Mesenchymal stem cell (in vitro differentiated cells and primary cell): ENCODE results near the gene DLGAP1.
"Not testable (repeated sequence)": the region's sequence is repeated elsewhere in the genome, so short reads cannot be mapped to it uniquely, and the experiment has no call there.

Experiments
- DNase-seq: peaks from one replicate; pipeline ENCODE4 v3.0.0-alpha.2; 2013
- H2AFZ ChIP-seq: one replicate; pipeline ENCODE4 v1.6.1; 2013; ENCODE audit warnings: low read depth, mild to moderate bottlenecking, control low read depth, inconsistent platforms, low read length, moderate library complexity
- H2AK5ac ChIP-seq: 2 replicates; pipeline ENCODE4 v1.6.1; 2013; ENCODE audit warnings: low read length, moderate library complexity, mild to moderate bottlenecking, inconsistent platforms; ENCODE audit not compliant: severe bottlenecking
- H2BK120ac ChIP-seq: one replicate; pipeline ENCODE4 v1.6.1; 2013; ENCODE audit warnings: low read depth, mild to moderate bottlenecking, inconsistent platforms, low read length, moderate library complexity
- H2BK12ac ChIP-seq, 2 experiments: one replicate each; pipeline ENCODE4 v1.6.1; 2013; ENCODE audit warnings: inconsistent platforms in 2 of 2, low read length in 2 of 2, mild to moderate bottlenecking in 2 of 2, moderate library complexity in 2 of 2, control low read depth in 1 of 2
- H2BK15ac ChIP-seq: one replicate; pipeline ENCODE4 v1.6.1; 2013; ENCODE audit warnings: mild to moderate bottlenecking, low read depth, inconsistent platforms; ENCODE audit not compliant: poor library complexity, severe bottlenecking
- H2BK5ac ChIP-seq: 2 replicates; pipeline ENCODE4 v1.6.1; 2013; ENCODE audit warnings: low read depth, mild to moderate bottlenecking, low read length, control low read depth, inconsistent platforms; ENCODE audit not compliant: poor library complexity, severe bottlenecking
- H3K14ac ChIP-seq, 2 experiments: one replicate each; pipeline ENCODE4 v1.6.1; 2013; ENCODE audit warnings: inconsistent platforms in 2 of 2, low read length in 2 of 2, control low read depth in 1 of 2, mild to moderate bottlenecking in 1 of 2, moderate library complexity in 1 of 2
- H3K18ac ChIP-seq, 2 experiments: one replicate each; pipeline ENCODE4 v1.6.1; 2013; ENCODE audit warnings: inconsistent platforms in 2 of 2, low read length in 2 of 2, control low read depth in 1 of 2, low read depth in 1 of 2, mild to moderate bottlenecking in 1 of 2
- H3K23ac ChIP-seq, 2 experiments: one replicate each; pipeline ENCODE4 v1.6.1; 2013; ENCODE audit warnings: inconsistent platforms in 2 of 2, low read length in 2 of 2, mild to moderate bottlenecking in 2 of 2, moderate library complexity in 2 of 2, control low read depth in 1 of 2
- H3K27ac ChIP-seq: 2 replicates; pipeline ENCODE4 v1.5.1; 2013; ENCODE audit warnings: mild to moderate bottlenecking, moderate library complexity, low read length, control low read depth, inconsistent platforms; ENCODE audit not compliant: poor library complexity, severe bottlenecking
- H3K27me3 ChIP-seq, 2 experiments: 2 replicates each; pipeline versions ENCODE4 v1.6.1 to v1.7.0; 2013; ENCODE audit warnings: low read length in 2 of 2, mild to moderate bottlenecking in 2 of 2, moderate library complexity in 2 of 2, control low read depth in 1 of 2, inconsistent platforms in 1 of 2; ENCODE audit not compliant: control insufficient read depth in 1 of 2, insufficient read depth in 1 of 2
- H3K36me3 ChIP-seq, 2 experiments: 2 replicates each; pipeline versions ENCODE4 v1.6.1 to v1.7.0; 2013; ENCODE audit warnings: low read length in 2 of 2, control low read depth in 1 of 2, inconsistent platforms in 1 of 2, low read depth in 1 of 2, mild to moderate bottlenecking in 1 of 2; ENCODE audit not compliant: insufficient read depth in 2 of 2, control insufficient read depth in 1 of 2
- H3K4ac ChIP-seq, 2 experiments: one replicate each; pipeline ENCODE4 v1.6.1; 2013; ENCODE audit warnings: inconsistent platforms in 2 of 2, low read length in 2 of 2, mild to moderate bottlenecking in 2 of 2, moderate library complexity in 2 of 2, control low read depth in 1 of 2, low read depth in 1 of 2
- H3K4me1 ChIP-seq: 2 replicates; pipeline ENCODE4 v1.6.1; 2013; ENCODE audit warnings: low read depth, low read length, control low read depth; ENCODE audit not compliant: control insufficient read depth, insufficient read depth
- H3K4me2 ChIP-seq: 2 replicates; pipeline ENCODE4 v1.6.1; 2013; ENCODE audit warnings: low read length, mild to moderate bottlenecking, inconsistent platforms; ENCODE audit not compliant: poor library complexity, severe bottlenecking
- H3K4me3 ChIP-seq, 2 experiments: 2 replicates each; pipeline versions ENCODE4 v1.5.1 to v1.7.0; 2013; ENCODE audit warnings: low read length in 2 of 2, mild to moderate bottlenecking in 2 of 2, control low read depth in 1 of 2, low read depth in 1 of 2; ENCODE audit not compliant: insufficient read depth in 1 of 2
- H3K79me1 ChIP-seq: replicated peaks from 2 replicates; pipeline ENCODE4 v1.6.1; 2013; ENCODE audit warnings: mild to moderate bottlenecking, control low read depth, low read length, inconsistent platforms; ENCODE audit not compliant: poor library complexity, severe bottlenecking
- H3K9ac ChIP-seq: 2 replicates; pipeline ENCODE4 v1.7.0; 2013; ENCODE audit warnings: mild to moderate bottlenecking, low read length, moderate library complexity
- H3K9me3 ChIP-seq: 2 replicates; pipeline ENCODE4 v1.7.0; 2013; ENCODE audit warnings: mild to moderate bottlenecking, low read length; ENCODE audit not compliant: control insufficient read depth
- H4K8ac ChIP-seq: one replicate; pipeline ENCODE4 v1.6.1; 2013; ENCODE audit warnings: inconsistent platforms, mild to moderate bottlenecking, low read length, moderate library complexity
- H4K91ac ChIP-seq: one replicate; pipeline ENCODE4 v1.6.1; 2013; ENCODE audit warnings: mild to moderate bottlenecking, low read length, inconsistent platforms
- WGBS: methylation state at CpG from one replicate; pipeline ENCODE4 v1.1.7; 2013; ENCODE audit warnings: mixed read lengths; 5-methylcytosine and 5-hydroxymethylcytosine counted together

The DLGAP1 gene

GRCh38 chr18:3581890-3582289 is 873.2 kb downstream of the DLGAP1 start:
- WGBS, result 92% methylated on average over 13 of the region's 13 CpGs
- Histone ChIP-seq H4K91ac (peak overlapping the region; percentile 9), H2BK12ac (peak overlapping the region in 1 of 2 experiments; percentile 27), H3K79me1 (no peaks in the 10 kb centered on the region), H2AK5ac (no peak overlapping the region), H3K36me3 (peaks cover 0 to 3% of the 10 kb centered on the region in 2 experiments), H2AFZ (no peak overlapping the region), H3K23ac (no peak overlapping the region), H4K8ac (no peak overlapping the region), H3K18ac (no peak overlapping the region), H3K27ac (no peak overlapping the region), H3K9me3 (no peaks in the 10 kb centered on the region), H2BK120ac (no peak overlapping the region), H3K14ac (no peak overlapping the region), H2BK15ac (no peak overlapping the region), H3K4ac (no peak overlapping the region), H3K9ac (no peak overlapping the region), H3K4me3 (no peak overlapping the region), H3K4me2 (no peak overlapping the region), H3K4me1 (peaks cover 9% of the 10 kb centered on the region), H2BK5ac (no peak overlapping the region), H3K27me3 (no peaks in the 10 kb centered on the region)
- no peak for DNase-seq

GRCh38 chr18:3580523-3581025 is 874.5 kb downstream of the DLGAP1 start:
- not testable (repeated sequence) for H3K36me3 ChIP-seq, H3K79me1 ChIP-seq, H2BK5ac ChIP-seq, H3K4me3 ChIP-seq, H3K14ac ChIP-seq, H3K27ac ChIP-seq, H4K8ac ChIP-seq, H4K91ac ChIP-seq, H2BK120ac ChIP-seq, H3K4me1 ChIP-seq, H3K18ac ChIP-seq, H2AK5ac ChIP-seq, DNase-seq, H2BK15ac ChIP-seq, H3K4me2 ChIP-seq, H3K9me3 ChIP-seq, H3K23ac ChIP-seq, H3K27me3 ChIP-seq, H3K4ac ChIP-seq, H2AFZ ChIP-seq, H3K9ac ChIP-seq
- 98% methylated on average over 19 of the region's 22 CpGs for WGBS
- peak overlapping the region in 1 of 2 experiments; percentile 51 for H2BK12ac ChIP-seq

- H3K9ac ChIP-seq, result peak overlapping the region; percentile 3
- H2BK15ac ChIP-seq, result no peak overlapping the region
Measured at GRCh38 chr18:3579701-3580100, 875.4 kb downstream of the DLGAP1 start.

GRCh38 chr18:3578621-3579020 is 876.5 kb downstream of the DLGAP1 start:
- Histone ChIP-seq H2BK12ac (no peak overlapping the region), H3K27me3 (no peaks in the 10 kb centered on the region), H2BK15ac (no peak overlapping the region), H2BK120ac (no peak overlapping the region), H3K27ac (no peak overlapping the region), H3K18ac (no peak overlapping the region), H3K4ac (no peak overlapping the region), H3K4me1 (peaks cover 6% of the 10 kb centered on the region), H3K4me3 (no peak overlapping the region), H2BK5ac (no peak overlapping the region), H3K14ac (no peak overlapping the region), H3K4me2 (no peak overlapping the region), H2AFZ (no peak overlapping the region), H3K36me3 (peaks cover 0 to 3% of the 10 kb centered on the region in 2 experiments), H3K23ac (no peak overlapping the region), H3K79me1 (no peaks in the 10 kb centered on the region), H2AK5ac (no peak overlapping the region), H3K9ac (no peak overlapping the region), H3K9me3 (no peaks in the 10 kb centered on the region), H4K91ac (no peak overlapping the region), H4K8ac (no peak overlapping the region)
- DNase-seq, result no peak
- WGBS, result no CpG with 5 or more reads among the region's 4 CpGs

More at GRCh38 chr18:3579701-3580100, 875.4 kb downstream of the DLGAP1 start:
- Histone ChIP-seq H2BK120ac (no peak overlapping the region), H3K27me3 (no peaks in the 10 kb centered on the region), H3K4me2 (no peak overlapping the region), H3K14ac (no peak overlapping the region), H3K79me1 (no peaks in the 10 kb centered on the region), H4K8ac (no peak overlapping the region), H3K4ac (no peak overlapping the region), H3K4me3 (no peak overlapping the region), H2AFZ (no peak overlapping the region), H3K4me1 (peaks cover 6% of the 10 kb centered on the region), H3K23ac (no peak overlapping the region), H2AK5ac (no peak overlapping the region), H3K18ac (no peak overlapping the region), H4K91ac (no peak overlapping the region), H2BK5ac (no peak overlapping the region), H3K27ac (peak overlapping the region; percentile 56), H2BK12ac (no peak overlapping the region), H3K36me3 (peaks cover 0 to 3% of the 10 kb centered on the region in 2 experiments), H3K9me3 (no peaks in the 10 kb centered on the region)
- DNase-seq, result peak; percentile 84
- no CpG with 5 or more reads among the region's 4 CpGs for WGBS
